Ishikawa (cell line): ENCODE measurements around the gene GRIA4.

Experiments used
- CEBPB ChIP-seq: IDR thresholded peaks from 2 replicates; pipeline ENCODE4 v1.6.1; 2012
- CREB1 ChIP-seq: IDR thresholded peaks from 2 replicates; pipeline ENCODE4 v1.6.1; 2012; ENCODE audit warnings: low read depth
- EGR1 ChIP-seq: IDR thresholded peaks from 2 replicates; pipeline ENCODE4 v1.6.1; 2012
- EP300 ChIP-seq: IDR thresholded peaks from 2 replicates; pipeline ENCODE4 v1.6.1; 2012; ENCODE audit warnings: borderline replicate concordance
- FOXM1 ChIP-seq: IDR thresholded peaks from 2 replicates; pipeline ENCODE4 v1.6.1; 2012; ENCODE audit warnings: low read depth, borderline replicate concordance
- NFIC ChIP-seq: IDR thresholded peaks from 2 replicates; pipeline ENCODE4 v1.6.1; 2012
- RAD21 ChIP-seq: IDR thresholded peaks from 2 replicates; pipeline ENCODE4 v1.6.1; 2012; ENCODE audit warnings: low read depth
- TAF1 ChIP-seq: IDR thresholded peaks from 2 replicates; pipeline ENCODE4 v1.6.1; 2012; ENCODE audit warnings: low read depth, mild to moderate bottlenecking
- TCF12 ChIP-seq: IDR thresholded peaks from 2 replicates; pipeline ENCODE4 v1.6.1; 2012; ENCODE audit warnings: low read depth
- TEAD4 ChIP-seq: IDR thresholded peaks from 2 replicates; pipeline ENCODE4 v1.6.1; 2012
- YY1 ChIP-seq: IDR thresholded peaks from 2 replicates; pipeline ENCODE4 v1.6.1; 2012; ENCODE audit warnings: low read depth
- ZBTB7A ChIP-seq: IDR thresholded peaks from 2 replicates; pipeline ENCODE4 v1.6.1; 2012; ENCODE audit warnings: low read depth
- TF ChIP-seq, protein P1 (sequence below): IDR thresholded peaks from 2 replicates; pipeline ENCODE4 v1.6.1; 2012
- TF ChIP-seq, protein P2 (sequence below): IDR thresholded peaks from 2 replicates; pipeline ENCODE4 v1.6.1; 2012; ENCODE audit warnings: low read depth, mild to moderate bottlenecking
- TF ChIP-seq, protein P3 (sequence below): IDR thresholded peaks from 2 replicates; pipeline ENCODE4 v1.6.1; 2012

Gene GRIA4

DNA sequence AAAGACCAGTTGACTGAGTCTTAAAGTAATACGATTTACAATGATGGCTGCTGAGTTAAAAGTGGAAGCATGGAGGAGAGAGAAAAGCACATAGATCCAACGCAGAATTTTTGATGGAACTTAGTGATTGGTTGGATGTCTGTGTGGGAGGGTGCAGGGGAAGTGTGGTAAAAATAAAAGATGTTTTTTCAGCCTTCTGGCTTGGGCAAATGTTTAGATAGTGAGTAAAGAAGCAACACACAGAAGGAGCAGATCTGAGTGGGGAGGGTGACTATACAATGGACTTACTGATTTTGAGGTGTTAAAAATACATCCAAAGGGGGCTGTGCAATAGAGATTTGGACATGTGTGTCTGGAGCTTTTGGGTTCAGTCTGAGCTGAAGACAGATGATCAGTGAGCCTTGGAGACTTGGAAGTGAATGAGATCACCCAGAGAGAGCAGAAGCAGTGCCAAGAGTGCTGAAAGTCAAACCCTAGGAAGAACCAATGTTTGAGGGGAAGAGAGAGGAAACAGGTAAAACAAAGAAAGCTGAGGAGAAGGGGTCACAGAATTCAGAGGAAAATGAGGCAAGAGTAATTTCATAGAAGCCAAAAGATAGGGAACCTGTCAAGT, 8.6 kb downstream of the GRIA4 start:
- TF ChIP-seq NFIC (no peak), TCF12 (no peak), TAF1 (no peak), EGR1 (no peak), CEBPB (no peak), ZBTB7A (no peak)
- TF ChIP-seq, protein P1, sequence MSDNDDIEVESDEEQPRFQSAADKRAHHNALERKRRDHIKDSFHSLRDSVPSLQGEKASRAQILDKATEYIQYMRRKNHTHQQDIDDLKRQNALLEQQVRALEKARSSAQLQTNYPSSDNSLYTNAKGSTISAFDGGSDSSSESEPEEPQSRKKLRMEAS = no peak
- TF ChIP-seq, protein P2, sequence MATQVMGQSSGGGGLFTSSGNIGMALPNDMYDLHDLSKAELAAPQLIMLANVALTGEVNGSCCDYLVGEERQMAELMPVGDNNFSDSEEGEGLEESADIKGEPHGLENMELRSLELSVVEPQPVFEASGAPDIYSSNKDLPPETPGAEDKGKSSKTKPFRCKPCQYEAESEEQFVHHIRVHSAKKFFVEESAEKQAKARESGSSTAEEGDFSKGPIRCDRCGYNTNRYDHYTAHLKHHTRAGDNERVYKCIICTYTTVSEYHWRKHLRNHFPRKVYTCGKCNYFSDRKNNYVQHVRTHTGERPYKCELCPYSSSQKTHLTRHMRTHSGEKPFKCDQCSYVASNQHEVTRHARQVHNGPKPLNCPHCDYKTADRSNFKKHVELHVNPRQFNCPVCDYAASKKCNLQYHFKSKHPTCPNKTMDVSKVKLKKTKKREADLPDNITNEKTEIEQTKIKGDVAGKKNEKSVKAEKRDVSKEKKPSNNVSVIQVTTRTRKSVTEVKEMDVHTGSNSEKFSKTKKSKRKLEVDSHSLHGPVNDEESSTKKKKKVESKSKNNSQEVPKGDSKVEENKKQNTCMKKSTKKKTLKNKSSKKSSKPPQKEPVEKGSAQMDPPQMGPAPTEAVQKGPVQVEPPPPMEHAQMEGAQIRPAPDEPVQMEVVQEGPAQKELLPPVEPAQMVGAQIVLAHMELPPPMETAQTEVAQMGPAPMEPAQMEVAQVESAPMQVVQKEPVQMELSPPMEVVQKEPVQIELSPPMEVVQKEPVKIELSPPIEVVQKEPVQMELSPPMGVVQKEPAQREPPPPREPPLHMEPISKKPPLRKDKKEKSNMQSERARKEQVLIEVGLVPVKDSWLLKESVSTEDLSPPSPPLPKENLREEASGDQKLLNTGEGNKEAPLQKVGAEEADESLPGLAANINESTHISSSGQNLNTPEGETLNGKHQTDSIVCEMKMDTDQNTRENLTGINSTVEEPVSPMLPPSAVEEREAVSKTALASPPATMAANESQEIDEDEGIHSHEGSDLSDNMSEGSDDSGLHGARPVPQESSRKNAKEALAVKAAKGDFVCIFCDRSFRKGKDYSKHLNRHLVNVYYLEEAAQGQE = no peak

DNA sequence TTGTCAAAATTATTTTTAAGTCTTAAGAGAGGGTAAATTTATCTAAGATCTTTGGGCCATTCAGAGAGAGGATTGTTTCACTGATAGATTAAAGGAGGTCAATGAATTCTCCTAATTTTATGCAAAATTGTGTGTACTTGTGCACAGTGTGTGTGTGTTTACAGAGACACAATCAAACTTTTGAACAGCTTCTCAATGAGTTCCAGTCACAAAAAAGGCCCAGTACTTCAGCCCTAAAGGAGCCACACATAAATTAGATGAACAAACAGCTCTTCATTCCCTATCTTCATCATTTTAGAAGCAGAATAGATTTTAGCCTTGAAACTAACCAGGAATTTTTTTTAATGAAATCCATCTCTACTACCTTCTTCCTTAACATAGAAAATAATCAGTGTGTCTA, 9.7 kb downstream of the GRIA4 start:
- no peak for TF ChIP-seq CEBPB
- TF ChIP-seq TCF12 = no peak
- TF ChIP-seq, protein P3, sequence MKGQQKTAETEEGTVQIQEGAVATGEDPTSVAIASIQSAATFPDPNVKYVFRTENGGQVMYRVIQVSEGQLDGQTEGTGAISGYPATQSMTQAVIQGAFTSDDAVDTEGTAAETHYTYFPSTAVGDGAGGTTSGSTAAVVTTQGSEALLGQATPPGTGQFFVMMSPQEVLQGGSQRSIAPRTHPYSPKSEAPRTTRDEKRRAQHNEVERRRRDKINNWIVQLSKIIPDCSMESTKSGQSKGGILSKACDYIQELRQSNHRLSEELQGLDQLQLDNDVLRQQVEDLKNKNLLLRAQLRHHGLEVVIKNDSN = no peak
- no peak for TF ChIP-seq YY1
- TF ChIP-seq EGR1 = no peak
- TF ChIP-seq, protein P2 = no peak
- TF ChIP-seq ZBTB7A = no peak
- TF ChIP-seq CREB1 = no peak
- TF ChIP-seq RAD21 = no peak
- TF ChIP-seq TEAD4 = no peak
- no peak for TF ChIP-seq EP300
- TF ChIP-seq NFIC = no peak
- no peak for TF ChIP-seq TAF1
- TF ChIP-seq, protein P1 = no peak
- TF ChIP-seq FOXM1 = no peak

DNA sequence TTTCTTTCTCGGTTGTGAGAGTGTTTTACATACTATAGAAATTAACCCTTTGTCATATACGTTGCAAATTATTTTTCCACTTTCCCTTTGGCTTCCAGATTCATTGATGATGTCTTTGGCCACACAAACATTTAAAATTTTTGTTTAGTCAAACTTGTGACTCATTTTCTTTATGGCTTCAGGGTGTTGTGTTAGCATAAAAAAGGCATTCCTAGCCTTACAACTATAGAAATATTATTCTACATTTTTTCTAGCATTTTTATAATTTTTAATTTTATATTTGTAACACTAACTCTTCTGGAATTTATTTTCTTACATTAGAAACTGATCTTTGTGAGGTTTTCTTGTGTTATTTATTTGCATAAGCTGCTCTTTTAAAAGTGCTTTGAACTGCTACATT, 12.1 kb downstream of the GRIA4 start:
- no peak for TF ChIP-seq CREB1
- TF ChIP-seq CEBPB = no peak
- no peak for TF ChIP-seq RAD21

DNA sequence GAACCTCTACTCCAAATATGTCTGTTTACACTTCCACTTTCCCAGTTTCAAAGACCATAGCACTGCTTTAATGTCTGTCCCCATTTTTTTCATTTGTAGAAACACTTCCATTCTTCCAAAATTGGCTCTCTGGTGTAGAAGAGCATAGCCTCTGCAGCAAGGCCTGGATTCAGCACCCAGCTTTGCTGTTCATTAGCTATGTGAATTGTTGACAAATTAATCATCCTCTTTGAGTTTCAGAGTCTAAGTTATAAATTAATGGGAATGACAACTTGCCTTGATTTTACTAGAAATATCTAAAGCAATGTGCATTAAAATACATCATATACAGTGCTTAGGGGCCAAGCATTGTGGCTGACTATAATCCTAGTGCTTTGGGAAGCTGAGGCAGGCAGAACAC, 22.4 kb downstream of the GRIA4 start:
- TF ChIP-seq, protein P1 = no peak
- TF ChIP-seq RAD21 (no peak), TCF12 (no peak), FOXM1 (no peak), YY1 (no peak), NFIC (no peak), CEBPB (no peak), EGR1 (no peak), EP300 (no peak), TAF1 (no peak), ZBTB7A (no peak), TEAD4 (no peak), CREB1 (no peak)
- TF ChIP-seq, protein P3 = no peak

DNA sequence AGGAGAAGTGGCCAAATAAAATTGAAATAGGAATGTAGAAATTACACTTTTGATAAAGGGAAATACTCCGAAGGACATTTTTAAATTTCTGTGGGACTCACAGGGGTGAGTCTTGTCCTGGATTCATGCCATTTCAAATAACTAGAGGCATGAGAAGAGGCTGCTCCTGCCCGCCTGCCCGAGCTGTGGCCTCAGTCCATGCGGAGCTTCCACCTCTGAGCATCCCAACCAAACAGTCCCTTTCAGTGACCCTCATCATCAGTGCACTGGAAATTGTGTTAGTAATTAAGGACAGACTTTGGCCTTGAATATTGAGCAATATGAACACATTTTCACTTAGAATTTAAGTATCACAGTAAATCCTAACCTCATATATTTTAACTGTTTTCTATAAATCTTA, 25.6 kb downstream of the GRIA4 start:
- no peak for TF ChIP-seq RAD21
- no peak for TF ChIP-seq EGR1
- no peak for TF ChIP-seq ZBTB7A
- no peak for TF ChIP-seq TCF12

DNA sequence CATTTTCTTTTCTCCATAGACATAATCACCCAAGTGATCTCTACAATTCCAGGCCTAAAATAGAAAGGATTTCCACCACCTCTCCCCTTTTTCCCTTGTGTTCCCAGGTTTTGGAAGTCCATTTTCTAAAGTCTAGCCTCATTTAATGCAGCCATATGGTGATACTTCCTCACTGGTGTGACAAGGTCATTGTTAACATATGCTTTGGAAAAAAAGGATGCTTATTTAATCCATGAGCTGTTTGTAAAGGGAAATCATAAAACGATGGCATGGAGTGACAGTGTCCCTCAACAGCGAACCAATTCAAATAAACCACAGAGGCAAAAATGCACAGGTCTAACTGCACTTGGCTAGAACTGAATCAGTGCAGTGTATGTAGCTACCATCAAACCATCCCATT, 26.6 kb downstream of the GRIA4 start:
- TF ChIP-seq NFIC = no peak

DNA sequence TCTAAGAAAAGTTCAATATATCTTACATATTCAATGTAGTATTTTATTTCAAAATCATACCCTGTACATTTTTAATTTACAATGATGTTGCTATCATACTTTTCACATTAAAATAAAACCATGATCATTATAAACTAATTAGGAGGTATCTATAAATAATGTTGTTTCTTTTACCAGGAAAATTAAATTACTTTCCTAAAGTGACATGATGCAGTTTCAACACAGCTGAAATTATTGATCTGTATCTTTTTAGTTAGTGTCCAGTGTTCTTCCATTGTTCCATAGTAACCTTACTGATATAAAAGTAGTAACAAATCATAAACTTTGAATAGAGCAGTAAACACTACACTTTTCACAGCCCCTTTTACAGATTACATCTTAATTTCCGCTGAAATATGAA, 29.7 kb downstream of the GRIA4 start:
- TF ChIP-seq, protein P3 = no peak
- TF ChIP-seq EGR1 (no peak), YY1 (no peak), CEBPB (no peak), EP300 (no peak), RAD21 (no peak), ZBTB7A (no peak)
- TF ChIP-seq, protein P2 = no peak
- TF ChIP-seq, protein P1 = no peak
